B cell (primary cell): Measurements from ENCODE around the gene PNO1. TPM values are rescaled to one million over a fixed set of nuclear protein-coding genes. Genes with fewer than 3 reads are reported as not detected.

ENCODE experiments used
- ATAC-seq: fragments of 200-7000 bp; cut with Tn5 transposase; one replicate; pipeline ENCODE4 v1.10.0; 2021; ENCODE audit warnings: low read depth, mild to moderate bottlenecking, moderate number of reproducible peaks, moderate library complexity
- CTCF ChIA-PET: fragments of 350-600 bp; sonication (Branson Sonifier 250); formaldehyde crosslinking; loops from one replicate; lab custom pipeline; 2021; ENCODE audit warnings: antibody characterized with exemption, inconsistent platforms; lab: Charles Lee
- POLR2A ChIA-PET: fragments of 350-600 bp; sonication (Branson Sonifier 250); formaldehyde crosslinking; loops from one replicate; lab custom pipeline; 2021; ENCODE audit warnings: antibody characterized with exemption; lab: Charles Lee
- DNase-seq: peaks from one replicate; pipeline ENCODE4 v3.0.0; 2013
- H2AFZ ChIP-seq: 2 replicates; pipeline ENCODE4 v1.6.1; 2012; ENCODE audit warnings: mild to moderate bottlenecking, low read depth, low read length; ENCODE audit not compliant: insufficient read depth, poor library complexity, severe bottlenecking
- H3K27ac ChIP-seq, 2 donors: 1 replicate in 1 of 2; 2 replicates in 1 of 2; pipeline ENCODE4 v1.5.1; 2012 to 2013; ENCODE audit warnings: low read length in 2 of 2, mild to moderate bottlenecking in 2 of 2, moderate library complexity in 1 of 2
- H3K27me3 ChIP-seq, 4 experiments: fragments of 200-600 bp in 1 of 4; sonication (generic) in 1 of 4; replicated peaks in 1 of 4; 1 replicate in 2 of 4; 2 replicates in 2 of 4; pipeline versions ENCODE4 v1.6.1 to v1.7.0; 2013 to 2016; ENCODE audit warnings: low read length in 3 of 4, mild to moderate bottlenecking in 2 of 4, mixed read lengths in 1 of 4, moderate library complexity in 1 of 4; ENCODE audit not compliant: insufficient read depth in 4 of 4, control insufficient read depth in 3 of 4; ENCODE audit errors: control extremely low read depth in 1 of 4
- H3K36me3 ChIP-seq, 2 experiments: replicated peaks in 1 of 2; 1 replicate in 1 of 2; 2 replicates in 1 of 2; pipeline versions ENCODE4 v1.6.1 to v1.7.1; 2013; ENCODE audit warnings: low read length in 1 of 2; ENCODE audit not compliant: insufficient read depth in 2 of 2, control insufficient read depth in 1 of 2; ENCODE audit errors: control extremely low read depth in 1 of 2, extremely low read depth in 1 of 2
- H3K4me1 ChIP-seq, 2 donors: fragments of 200-600 bp in 1 of 2; sonication (generic) in 1 of 2; 1 replicate in 1 of 2; 2 replicates in 1 of 2; pipeline versions ENCODE4 v1.5.1 to v1.6.1; 2013 to 2017; ENCODE audit warnings: low read length in 2 of 2; ENCODE audit not compliant: control insufficient read depth in 2 of 2, insufficient read depth in 2 of 2
- H3K4me2 ChIP-seq: replicated peaks from 2 replicates; pipeline ENCODE3; 2012; ENCODE audit warnings: mild to moderate bottlenecking, low read depth, low read length; ENCODE audit not compliant: poor library complexity, severe bottlenecking
- H3K4me3 ChIP-seq, 5 experiments: fragments of 200-600 bp in 1 of 5; sonication (generic) in 1 of 5; 1 replicate in 3 of 5; 2 replicates in 2 of 5; pipeline versions ENCODE4 v1.5.1 to v1.7.0; 2011 to 2016; ENCODE audit warnings: low read length in 4 of 5, mild to moderate bottlenecking in 4 of 5, low read depth in 2 of 5, control low read depth in 1 of 5, moderate library complexity in 1 of 5; ENCODE audit not compliant: insufficient read depth in 1 of 5; ENCODE audit errors: control extremely low read depth in 1 of 5, extremely low read depth in 1 of 5
- H3K79me2 ChIP-seq: fragments of 200-600 bp; sonication (generic); one replicate; pipeline ENCODE4 v1.6.0; 2016; ENCODE audit warnings: low read length; ENCODE audit not compliant: control insufficient read depth, insufficient read depth
- H3K9ac ChIP-seq: fragments of 200-600 bp; sonication (generic); 2 replicates; pipeline ENCODE4 v1.6.1; 2017; ENCODE audit warnings: mild to moderate bottlenecking, low read length, moderate library complexity
- H3K9me3 ChIP-seq, 3 donors: one replicate each; pipeline versions ENCODE4 v1.6.1 to v1.7.1; 2013; ENCODE audit warnings: low read length in 2 of 3; ENCODE audit not compliant: control insufficient read depth in 2 of 3, insufficient read depth in 1 of 3; ENCODE audit errors: control extremely low read depth in 1 of 3
- H4K20me1 ChIP-seq: 2 replicates; pipeline ENCODE4 v1.6.0; 2012; ENCODE audit warnings: mild to moderate bottlenecking, low read length; ENCODE audit not compliant: insufficient read depth, control insufficient read depth, poor library complexity, severe bottlenecking
- H3K27ac Mint-ChIP-seq: one replicate; pipeline ENCODE4 v1.8.0; 2021; ENCODE audit warnings: mixed read lengths
- H3K27me3 Mint-ChIP-seq: one replicate; pipeline ENCODE4 v1.8.0; 2021; ENCODE audit warnings: mixed read lengths
- H3K4me1 Mint-ChIP-seq: one replicate; pipeline ENCODE4 v1.8.0; 2021; ENCODE audit warnings: mixed read lengths
- H3K4me3 Mint-ChIP-seq: one replicate; pipeline ENCODE4 v1.8.0; 2021; ENCODE audit warnings: mixed read lengths
- H3K9me3 Mint-ChIP-seq: one replicate; pipeline ENCODE4 v1.8.0; 2022; ENCODE audit warnings: mixed read lengths; ENCODE audit not compliant: insufficient read depth
- EZH2 ChIP-seq: IDR thresholded peaks from 2 replicates; pipeline ENCODE4 v1.6.1; 2012; ENCODE audit warnings: borderline replicate concordance, low read depth, mild to moderate bottlenecking, moderate library complexity, low read length; ENCODE audit not compliant: insufficient read depth, poor library complexity, severe bottlenecking
- WGBS: methylation state at CpG from one replicate; pipeline ENCODE4 v1.1.5; 2013; ENCODE audit warnings: missing lambda C conversion rate; ENCODE audit not compliant: insufficient coverage; 5-methylcytosine and 5-hydroxymethylcytosine counted together
- intact Hi-C: fragments of 100-400 bp; cut with micrococcal nuclease; formaldehyde crosslinking; loops from one replicate; pipeline ENCODE4 v1.10.0; 2022
- polyA plus RNA-seq: library from polyadenylated mRNA; depleted of rRNA; stranded (reverse); fragments of >200 nt; gene quantifications from 2 replicates; pipeline ENCODE4 v1.2.3, GENCODE V29; 2012
- total RNA-seq, 2 donors: library from RNA; stranded (reverse); fragments of 120-200 nt in 1 of 2; gene quantifications; 1 replicate in 1 of 2; 2 replicates in 1 of 2; pipeline versions ENCODE4 v1.2.3 to v1.2.4, GENCODE V29; 2013 to 2022
- TF ChIP-seq, protein P1 (sequence below): fragments of 200-600 bp; IDR thresholded peaks from one replicate; pipeline ENCODE4 v1.8.0; 2022; ENCODE audit warnings: antibody characterized with exemption, mild to moderate bottlenecking

The PNO1 gene
- total and polyA plus RNA-seq, 2 donors (not counting 1 experiment from before 2014, with no cell fraction given) = 4.7 to 12.3 TPM

DNA sequence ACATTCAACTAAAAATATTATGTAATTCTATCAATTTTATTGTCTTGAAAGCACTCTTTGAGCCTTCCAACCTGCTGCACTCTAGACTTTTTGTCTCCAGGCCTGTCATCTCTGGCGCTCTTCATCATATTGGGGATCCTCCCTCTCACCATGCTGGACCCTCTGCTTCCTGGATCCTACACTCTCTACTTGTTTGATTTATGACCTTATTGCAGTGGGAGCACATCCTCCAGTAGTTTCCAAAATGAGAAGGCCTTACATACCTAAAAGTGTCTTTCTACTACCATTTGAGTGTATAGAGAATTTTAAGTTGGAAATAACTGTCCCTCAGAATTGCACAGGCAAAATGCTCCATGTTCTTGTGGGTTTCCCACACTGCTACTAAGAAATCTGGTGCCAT lies 25.2 kb downstream of the PNO1 start:
- H4K20me1 ChIP-seq = peaks cover 7% of the 10 kb centered on the region
- no peak for TF ChIP-seq EZH2
- TF ChIP-seq, protein P1, sequence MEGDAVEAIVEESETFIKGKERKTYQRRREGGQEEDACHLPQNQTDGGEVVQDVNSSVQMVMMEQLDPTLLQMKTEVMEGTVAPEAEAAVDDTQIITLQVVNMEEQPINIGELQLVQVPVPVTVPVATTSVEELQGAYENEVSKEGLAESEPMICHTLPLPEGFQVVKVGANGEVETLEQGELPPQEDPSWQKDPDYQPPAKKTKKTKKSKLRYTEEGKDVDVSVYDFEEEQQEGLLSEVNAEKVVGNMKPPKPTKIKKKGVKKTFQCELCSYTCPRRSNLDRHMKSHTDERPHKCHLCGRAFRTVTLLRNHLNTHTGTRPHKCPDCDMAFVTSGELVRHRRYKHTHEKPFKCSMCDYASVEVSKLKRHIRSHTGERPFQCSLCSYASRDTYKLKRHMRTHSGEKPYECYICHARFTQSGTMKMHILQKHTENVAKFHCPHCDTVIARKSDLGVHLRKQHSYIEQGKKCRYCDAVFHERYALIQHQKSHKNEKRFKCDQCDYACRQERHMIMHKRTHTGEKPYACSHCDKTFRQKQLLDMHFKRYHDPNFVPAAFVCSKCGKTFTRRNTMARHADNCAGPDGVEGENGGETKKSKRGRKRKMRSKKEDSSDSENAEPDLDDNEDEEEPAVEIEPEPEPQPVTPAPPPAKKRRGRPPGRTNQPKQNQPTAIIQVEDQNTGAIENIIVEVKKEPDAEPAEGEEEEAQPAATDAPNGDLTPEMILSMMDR = no peak
- no peaks in the 10 kb centered on the region for H3K27me3 Mint-ChIP-seq
- no peak overlapping the region for H2AFZ ChIP-seq
- no peak overlapping the region for H3K4me3 Mint-ChIP-seq
- no peaks in the 10 kb centered on the region for H3K9me3 ChIP-seq
- no peak overlapping the region for H3K27ac ChIP-seq
- H3K4me3 ChIP-seq = no peak overlapping the region
- intact Hi-C loops = no loop called here
- no peak overlapping the region for H3K4me2 ChIP-seq
- ChIA-PET CTCF (interaction anchor here (1.3 to 4.3 kb wide), 4 partner anchors 13 to 259 kb away, joined by 3 to 44 read pairs (median 23); no protein-coding TSS in a partner anchor), POLR2A (no interaction called here)
- H3K27ac Mint-ChIP-seq = peak overlapping the region; percentile 10
- H3K9ac ChIP-seq = no peak overlapping the region
- DNase-seq (no peak), ATAC-seq (no peak)
- H3K4me1 Mint-ChIP-seq = peaks cover 11% of the 10 kb centered on the region
- H3K4me1 ChIP-seq = no peaks in the 10 kb centered on the region
- no peaks in the 10 kb centered on the region for H3K27me3 ChIP-seq
- WGBS = 100% methylated on average over 1 of the region's 1 CpG
- peaks cover 8 to 44% of the 10 kb centered on the region in 2 experiments for H3K36me3 ChIP-seq
- no peaks in the 10 kb centered on the region for H3K9me3 Mint-ChIP-seq
- peaks cover 21% of the 10 kb centered on the region for H3K79me2 ChIP-seq

DNA sequence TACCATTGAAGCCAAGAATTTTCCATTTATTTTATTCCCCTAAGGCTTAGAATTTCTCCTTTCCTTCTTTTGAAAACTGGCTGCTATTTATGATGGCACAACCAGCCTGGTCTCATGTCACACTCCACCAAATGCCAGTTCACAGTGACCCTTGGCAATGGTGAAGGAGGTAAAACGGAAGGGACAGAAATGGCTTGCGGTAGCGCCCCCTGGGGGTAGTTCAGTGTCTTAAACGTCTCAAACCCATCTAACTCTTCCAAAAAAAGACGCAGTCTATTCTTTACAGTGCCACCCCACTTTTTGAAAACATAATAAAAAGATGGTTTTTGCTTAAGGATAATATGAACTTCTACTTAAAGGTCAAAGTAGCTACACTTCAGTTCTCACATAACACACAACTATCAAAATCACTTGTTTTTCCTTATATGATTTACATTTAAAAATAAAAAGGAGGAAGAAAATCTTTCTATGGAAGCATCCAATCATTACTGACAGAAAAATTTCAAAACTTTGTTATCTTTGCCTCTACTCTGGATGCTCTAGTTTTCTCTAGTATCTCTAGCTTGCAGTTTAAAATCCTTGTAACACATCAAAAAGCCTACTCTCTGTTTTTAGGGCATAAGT lies 28.0 kb downstream of the PNO1 start:
- Histone ChIP-seq H2AFZ (no peak overlapping the region), H3K9me3 (no peaks in the 10 kb centered on the region), H3K4me2 (no peak overlapping the region), H3K36me3 (peaks cover 6 to 30% of the 10 kb centered on the region in 2 experiments), H3K79me2 (peaks cover 43% of the 10 kb centered on the region), H3K27ac (no peak overlapping the region), H4K20me1 (peaks cover 14% of the 10 kb centered on the region), H3K27me3 (no peaks in the 10 kb centered on the region), H3K4me1 (peaks cover 0 to 5% of the 10 kb centered on the region in 2 donors), H3K4me3 (no peak overlapping the region), H3K9ac (no peak overlapping the region)
- Mint-ChIP-seq H3K9me3 (no peaks in the 10 kb centered on the region), H3K27ac (no peak overlapping the region), H3K4me1 (peaks cover 24% of the 10 kb centered on the region), H3K27me3 (no peaks in the 10 kb centered on the region), H3K4me3 (no peak overlapping the region)
- WGBS = no CpG with 5 or more reads among the region's 5 CpGs
- CTCF ChIA-PET = interaction anchor here (0.5 to 4.3 kb wide), 20 partner anchors 8 to 302 kb away, joined by 3 to 44 read pairs (median 4); no protein-coding TSS in a partner anchor
- DNase-seq (peak; percentile 76), ATAC-seq (peak; percentile 61)
- POLR2A ChIA-PET = interaction anchor here (0.7 kb wide), 1 partner anchor 24 kb away, joined by 5 read pairs; no protein-coding TSS in a partner anchor
- no peak for TF ChIP-seq EZH2
- TF ChIP-seq, protein P1 = peak; percentile 93
- intact Hi-C loops = loop anchor here (1.0 kb wide), 1 partner anchor 63 kb away; no protein-coding TSS in a partner anchor
